ENCODE measurements around the gene SKAP1.
A peak's percentile ranks its signal among the peaks of the same experiment; 100 is the strongest.

Gene SKAP1

GRCh38 chr17:48131216-48131824 is 298.7 kb downstream of the SKAP1 start:
- no peak overlapping the region for H3K18ac ChIP-seq (ENCODE audit: low read length)
- no peak overlapping the region for H3K4me2 ChIP-seq (ENCODE audit: insufficient read depth, low read length, poor library complexity, severe bottlenecking)
- no peaks in the 10 kb centered on the region for H3K9me3 ChIP-seq (replicated peaks in 1 of 2; ENCODE audit: control insufficient read depth in 2 of 2, insufficient read depth in 1 of 2, low read depth in 1 of 2, low read length in 2 of 2)
- no peak overlapping the region for H2BK5ac ChIP-seq (ENCODE audit: low read length)
- H3K36me3 ChIP-seq (replicated peaks in 1 of 2; ENCODE audit: control insufficient read depth in 2 of 2, insufficient read depth in 2 of 2, low read length in 2 of 2), result peaks cover 0 to 6% of the 10 kb centered on the region in 2 donors
- H2AK5ac ChIP-seq (ENCODE audit: low read depth, low read length), result no peak overlapping the region
- no peak overlapping the region for H2BK12ac ChIP-seq (ENCODE audit: low read length)
- H3K23ac ChIP-seq (ENCODE audit: low read depth, low read length, poor library complexity), result no peak overlapping the region
- H3K4me3 ChIP-seq (ENCODE audit: low read length in 2 of 2), result no peak overlapping the region
- no peaks in the 10 kb centered on the region for H3K79me1 ChIP-seq (ENCODE audit: low read depth, low read length)
- H2BK15ac ChIP-seq (ENCODE audit: low read length), result no peak overlapping the region
- no peak overlapping the region for H3K9ac ChIP-seq (ENCODE audit: low read depth, low read length, poor library complexity)
- no peak overlapping the region for H3K27ac ChIP-seq (replicated peaks; ENCODE audit: low read length)
- DNase-seq (ENCODE audit: low spot score), result peak; percentile 72
- H2BK120ac ChIP-seq (ENCODE audit: low read depth, low read length), result no peak overlapping the region
- H4K91ac ChIP-seq (ENCODE audit: low read depth, low read length, poor library complexity), result no peak overlapping the region
- no peaks in the 10 kb centered on the region for H3K4me1 ChIP-seq (ENCODE audit: control insufficient read depth in 2 of 2, insufficient read depth in 1 of 2, low read depth in 1 of 2, low read length in 2 of 2)
- no peak overlapping the region for H3K4ac ChIP-seq (ENCODE audit: low read length)
- no CpG with 5 or more reads among the region's 4 CpGs for WGBS, 2 donors (ENCODE audit: extremely low coverage in 2 of 2, insufficient read length in 2 of 2, insufficient replicate concordance in 1 of 2)
- H2AFZ ChIP-seq (ENCODE audit: low read length), result peak overlapping the region; percentile 78
- no peak overlapping the region for H3K14ac ChIP-seq (ENCODE audit: low read length)
- no peak overlapping the region for H4K8ac ChIP-seq (ENCODE audit: low read depth, low read length)
- no peaks in the 10 kb centered on the region for H3K27me3 ChIP-seq (ENCODE audit: control insufficient read depth in 3 of 3, insufficient read depth in 3 of 3, low read depth in 1 of 3, low read length in 3 of 3)

GRCh38 chr17:48129981-48130380 is 300.0 kb downstream of the SKAP1 start:
- Histone ChIP-seq H3K9me3 (replicated peaks in 1 of 2; ENCODE audit: control insufficient read depth in 2 of 2, insufficient read depth in 1 of 2, low read depth in 1 of 2, low read length in 2 of 2) (no peaks in the 10 kb centered on the region), H2BK12ac (ENCODE audit: low read length) (no peak overlapping the region), H3K27ac (replicated peaks; ENCODE audit: low read length) (no peak overlapping the region), H3K79me1 (ENCODE audit: low read depth, low read length) (no peaks in the 10 kb centered on the region), H2BK120ac (ENCODE audit: low read depth, low read length) (no peak overlapping the region), H3K4ac (ENCODE audit: low read length) (no peak overlapping the region), H3K27me3 (ENCODE audit: control insufficient read depth in 3 of 3, insufficient read depth in 3 of 3, low read depth in 1 of 3, low read length in 3 of 3) (no peaks in the 10 kb centered on the region), H2AK5ac (ENCODE audit: low read depth, low read length) (no peak overlapping the region), H3K14ac (ENCODE audit: low read length) (no peak overlapping the region), H3K23ac (ENCODE audit: low read depth, low read length, poor library complexity) (no peak overlapping the region), H3K36me3 (replicated peaks in 1 of 2; ENCODE audit: control insufficient read depth in 2 of 2, insufficient read depth in 2 of 2, low read length in 2 of 2) (peaks cover 3 to 13% of the 10 kb centered on the region in 2 donors), H3K4me1 (ENCODE audit: control insufficient read depth in 2 of 2, insufficient read depth in 1 of 2, low read depth in 1 of 2, low read length in 2 of 2) (no peaks in the 10 kb centered on the region), H3K18ac (ENCODE audit: low read length) (no peak overlapping the region), H2AFZ (ENCODE audit: low read length) (no peak overlapping the region), H2BK5ac (ENCODE audit: low read length) (no peak overlapping the region), H3K9ac (ENCODE audit: low read depth, low read length, poor library complexity) (no peak overlapping the region), H4K8ac (ENCODE audit: low read depth, low read length) (no peak overlapping the region), H2BK15ac (ENCODE audit: low read length) (no peak overlapping the region), H4K91ac (ENCODE audit: low read depth, low read length, poor library complexity) (no peak overlapping the region), H3K4me2 (ENCODE audit: insufficient read depth, low read length, poor library complexity, severe bottlenecking) (no peak overlapping the region), H3K4me3 (ENCODE audit: low read length in 2 of 2) (no peak overlapping the region)
- DNase-seq (ENCODE audit: low spot score), result no peak
- no CpG with 5 or more reads among the region's 5 CpGs for WGBS, 2 donors (ENCODE audit: extremely low coverage in 2 of 2, insufficient read length in 2 of 2, insufficient replicate concordance in 1 of 2)

GRCh38 chr17:48128400-48128799 is 301.6 kb downstream of the SKAP1 start:
- Histone ChIP-seq H2BK15ac (ENCODE audit: low read length) (no peak overlapping the region), H3K4me1 (ENCODE audit: control insufficient read depth in 2 of 2, insufficient read depth in 1 of 2, low read depth in 1 of 2, low read length in 2 of 2) (peaks cover 0 to 4% of the 10 kb centered on the region in 2 donors), H3K4me3 (ENCODE audit: low read length in 2 of 2) (no peak overlapping the region), H3K23ac (ENCODE audit: low read depth, low read length, poor library complexity) (no peak overlapping the region), H3K79me1 (ENCODE audit: low read depth, low read length) (no peaks in the 10 kb centered on the region), H3K9ac (ENCODE audit: low read depth, low read length, poor library complexity) (no peak overlapping the region), H3K9me3 (replicated peaks in 1 of 2; ENCODE audit: control insufficient read depth in 2 of 2, insufficient read depth in 1 of 2, low read depth in 1 of 2, low read length in 2 of 2) (no peaks in the 10 kb centered on the region), H3K27ac (replicated peaks; ENCODE audit: low read length) (no peak overlapping the region), H3K36me3 (replicated peaks in 1 of 2; ENCODE audit: control insufficient read depth in 2 of 2, insufficient read depth in 2 of 2, low read length in 2 of 2) (peaks cover 3 to 20% of the 10 kb centered on the region in 2 donors), H3K4ac (ENCODE audit: low read length) (no peak overlapping the region), H3K4me2 (ENCODE audit: insufficient read depth, low read length, poor library complexity, severe bottlenecking) (no peak overlapping the region), H2AFZ (ENCODE audit: low read length) (no peak overlapping the region), H3K14ac (ENCODE audit: low read length) (no peak overlapping the region), H3K27me3 (ENCODE audit: control insufficient read depth in 3 of 3, insufficient read depth in 3 of 3, low read depth in 1 of 3, low read length in 3 of 3) (no peaks in the 10 kb centered on the region), H2AK5ac (ENCODE audit: low read depth, low read length) (no peak overlapping the region), H2BK5ac (ENCODE audit: low read length) (no peak overlapping the region), H2BK120ac (ENCODE audit: low read depth, low read length) (no peak overlapping the region), H4K91ac (ENCODE audit: low read depth, low read length, poor library complexity) (no peak overlapping the region), H4K8ac (ENCODE audit: low read depth, low read length) (no peak overlapping the region), H2BK12ac (ENCODE audit: low read length) (no peak overlapping the region), H3K18ac (ENCODE audit: low read length) (no peak overlapping the region)
- DNase-seq (ENCODE audit: low spot score), result no peak
- WGBS, 2 donors (ENCODE audit: extremely low coverage in 2 of 2, insufficient read length in 2 of 2, insufficient replicate concordance in 1 of 2), result no CpG with 5 or more reads among the region's 5 CpGs

GRCh38 chr17:48127371-48128051 is 302.5 kb downstream of the SKAP1 start:
- Histone ChIP-seq H3K18ac (ENCODE audit: low read length) (no peak overlapping the region), H2BK12ac (ENCODE audit: low read length) (no peak overlapping the region), H2BK15ac (ENCODE audit: low read length) (no peak overlapping the region), H2AFZ (ENCODE audit: low read length) (no peak overlapping the region), H2BK120ac (ENCODE audit: low read depth, low read length) (no peak overlapping the region), H4K8ac (ENCODE audit: low read depth, low read length) (no peak overlapping the region), H3K14ac (ENCODE audit: low read length) (no peak overlapping the region), H2AK5ac (ENCODE audit: low read depth, low read length) (no peak overlapping the region), H2BK5ac (ENCODE audit: low read length) (peak overlapping the region; percentile 9), H4K91ac (ENCODE audit: low read depth, low read length, poor library complexity) (no peak overlapping the region), H3K79me1 (ENCODE audit: low read depth, low read length) (no peaks in the 10 kb centered on the region), H3K4ac (ENCODE audit: low read length) (no peak overlapping the region), H3K27ac (replicated peaks; ENCODE audit: low read length) (no peak overlapping the region), H3K9me3 (replicated peaks in 1 of 2; ENCODE audit: control insufficient read depth in 2 of 2, insufficient read depth in 1 of 2, low read depth in 1 of 2, low read length in 2 of 2) (no peaks in the 10 kb centered on the region), H3K23ac (ENCODE audit: low read depth, low read length, poor library complexity) (no peak overlapping the region), H3K27me3 (ENCODE audit: control insufficient read depth in 3 of 3, insufficient read depth in 3 of 3, low read depth in 1 of 3, low read length in 3 of 3) (no peaks in the 10 kb centered on the region), H3K9ac (ENCODE audit: low read depth, low read length, poor library complexity) (no peak overlapping the region), H3K4me3 (ENCODE audit: low read length in 2 of 2) (no peak overlapping the region), H3K4me1 (ENCODE audit: control insufficient read depth in 2 of 2, insufficient read depth in 1 of 2, low read depth in 1 of 2, low read length in 2 of 2) (peaks cover 6 to 13% of the 10 kb centered on the region in 2 donors), H3K4me2 (ENCODE audit: insufficient read depth, low read length, poor library complexity, severe bottlenecking) (no peak overlapping the region), H3K36me3 (replicated peaks in 1 of 2; ENCODE audit: control insufficient read depth in 2 of 2, insufficient read depth in 2 of 2, low read length in 2 of 2) (peaks cover 3 to 25% of the 10 kb centered on the region in 2 donors)
- no peak for DNase-seq (ENCODE audit: low spot score)
- WGBS, 2 donors (ENCODE audit: extremely low coverage in 2 of 2, insufficient read length in 2 of 2, insufficient replicate concordance in 1 of 2), result no CpG with 5 or more reads among the region's 9 CpGs
